Osteoblast (primary cell): ENCODE data around the gene ETS2. TPM values are rescaled to one million over a fixed set of nuclear protein-coding genes. Genes with fewer than 3 reads are reported as not detected.

Experiments
- DNase-seq: peaks from one replicate; pipeline ENCODE4 v3.0.0; 2011; ENCODE audit warnings: low spot score, mixed read lengths; ENCODE audit not compliant: insufficient read length; ENCODE audit errors: missing footprints
- H2AFZ ChIP-seq: 2 replicates; pipeline ENCODE4 v1.6.0; 2011; ENCODE audit warnings: mild to moderate bottlenecking, low read length
- H3K27ac ChIP-seq: 2 replicates; pipeline ENCODE4 v1.5.1; 2011; ENCODE audit warnings: mild to moderate bottlenecking, low read depth, low read length, moderate library complexity
- H3K27me3 ChIP-seq: 2 replicates; pipeline ENCODE4 v1.6.0; 2012; ENCODE audit warnings: mild to moderate bottlenecking, control low read depth, inconsistent platforms, low read length, moderate library complexity; ENCODE audit not compliant: insufficient read depth
- H3K36me3 ChIP-seq: 2 replicates; pipeline ENCODE4 v1.5.1; 2011; ENCODE audit warnings: mild to moderate bottlenecking, low read length, control low read depth, moderate library complexity; ENCODE audit not compliant: insufficient read depth
- H3K4me1 ChIP-seq: 2 replicates; pipeline ENCODE4 v1.5.1; 2011; ENCODE audit warnings: mild to moderate bottlenecking, low read length, control low read depth, moderate library complexity; ENCODE audit not compliant: insufficient read depth
- H3K4me2 ChIP-seq: 2 replicates; pipeline ENCODE4 v1.6.0; 2011; ENCODE audit warnings: mild to moderate bottlenecking, low read length; ENCODE audit not compliant: insufficient read depth
- H3K4me3 ChIP-seq: fragments of 200-600 bp; sonication (generic); 3 replicates; pipeline ENCODE4 v1.5.1; 2012; ENCODE audit warnings: mild to moderate bottlenecking, low read length, inconsistent platforms; ENCODE audit not compliant: insufficient read depth
- H3K79me2 ChIP-seq: 2 replicates; pipeline ENCODE4 v1.6.0; 2012; ENCODE audit warnings: mild to moderate bottlenecking, low read length, control low read depth, inconsistent platforms; ENCODE audit not compliant: insufficient read depth
- H3K9me3 ChIP-seq: 2 replicates; pipeline ENCODE4 v1.5.1; 2011; ENCODE audit warnings: low read depth, low read length, control low read depth
- H4K20me1 ChIP-seq: 2 replicates; pipeline ENCODE4 v1.6.0; 2012; ENCODE audit warnings: mild to moderate bottlenecking, low read length, control low read depth; ENCODE audit not compliant: insufficient read depth
- total RNA-seq: library from RNA; depleted of rRNA; stranded (reverse); fragments of >200 nt; gene quantifications from 2 replicates; pipeline ENCODE4 v1.2.3, GENCODE V29; 2012
- TF ChIP-seq, protein P1 (sequence below): IDR thresholded peaks from 2 replicates; pipeline ENCODE4 v1.5.1; 2011; ENCODE audit warnings: mild to moderate bottlenecking, low read depth, low read length, moderate library complexity; ENCODE audit errors: extremely low read depth

Gene ETS2
- total RNA-seq, 1 donor: 4.0 TPM

DNA sequence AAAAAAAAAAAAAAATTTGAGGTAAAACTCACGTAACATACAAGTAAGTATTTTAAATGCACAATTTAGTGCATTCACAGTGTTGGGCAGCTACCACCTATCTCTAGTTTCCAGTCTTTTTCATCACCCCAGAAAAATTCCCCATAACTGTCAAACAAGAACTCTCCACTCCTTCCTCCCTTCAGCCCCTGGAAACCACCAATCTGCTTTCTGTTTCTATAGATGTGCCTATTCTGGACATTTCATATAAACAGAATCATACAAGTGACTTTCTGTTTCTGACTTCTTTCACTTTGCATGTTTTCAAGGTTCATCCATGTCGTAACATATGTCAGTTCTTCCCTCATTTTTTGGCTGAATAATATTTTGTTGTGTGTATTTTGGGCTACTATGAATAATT, 24.9 kb upstream of the ETS2 start:
- no peak overlapping the region for H3K27ac ChIP-seq
- no peaks in the 10 kb centered on the region for H4K20me1 ChIP-seq
- TF ChIP-seq, protein P1, sequence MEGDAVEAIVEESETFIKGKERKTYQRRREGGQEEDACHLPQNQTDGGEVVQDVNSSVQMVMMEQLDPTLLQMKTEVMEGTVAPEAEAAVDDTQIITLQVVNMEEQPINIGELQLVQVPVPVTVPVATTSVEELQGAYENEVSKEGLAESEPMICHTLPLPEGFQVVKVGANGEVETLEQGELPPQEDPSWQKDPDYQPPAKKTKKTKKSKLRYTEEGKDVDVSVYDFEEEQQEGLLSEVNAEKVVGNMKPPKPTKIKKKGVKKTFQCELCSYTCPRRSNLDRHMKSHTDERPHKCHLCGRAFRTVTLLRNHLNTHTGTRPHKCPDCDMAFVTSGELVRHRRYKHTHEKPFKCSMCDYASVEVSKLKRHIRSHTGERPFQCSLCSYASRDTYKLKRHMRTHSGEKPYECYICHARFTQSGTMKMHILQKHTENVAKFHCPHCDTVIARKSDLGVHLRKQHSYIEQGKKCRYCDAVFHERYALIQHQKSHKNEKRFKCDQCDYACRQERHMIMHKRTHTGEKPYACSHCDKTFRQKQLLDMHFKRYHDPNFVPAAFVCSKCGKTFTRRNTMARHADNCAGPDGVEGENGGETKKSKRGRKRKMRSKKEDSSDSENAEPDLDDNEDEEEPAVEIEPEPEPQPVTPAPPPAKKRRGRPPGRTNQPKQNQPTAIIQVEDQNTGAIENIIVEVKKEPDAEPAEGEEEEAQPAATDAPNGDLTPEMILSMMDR: no peak
- H3K27me3 ChIP-seq: no peaks in the 10 kb centered on the region
- no peaks in the 10 kb centered on the region for H3K36me3 ChIP-seq
- H3K79me2 ChIP-seq: no peaks in the 10 kb centered on the region
- no peaks in the 10 kb centered on the region for H3K4me1 ChIP-seq
- DNase-seq: no peak
- no peak overlapping the region for H3K4me3 ChIP-seq
- H3K9me3 ChIP-seq: peaks cover 5% of the 10 kb centered on the region
- no peak overlapping the region for H3K4me2 ChIP-seq
- H2AFZ ChIP-seq: no peak overlapping the region

DNA sequence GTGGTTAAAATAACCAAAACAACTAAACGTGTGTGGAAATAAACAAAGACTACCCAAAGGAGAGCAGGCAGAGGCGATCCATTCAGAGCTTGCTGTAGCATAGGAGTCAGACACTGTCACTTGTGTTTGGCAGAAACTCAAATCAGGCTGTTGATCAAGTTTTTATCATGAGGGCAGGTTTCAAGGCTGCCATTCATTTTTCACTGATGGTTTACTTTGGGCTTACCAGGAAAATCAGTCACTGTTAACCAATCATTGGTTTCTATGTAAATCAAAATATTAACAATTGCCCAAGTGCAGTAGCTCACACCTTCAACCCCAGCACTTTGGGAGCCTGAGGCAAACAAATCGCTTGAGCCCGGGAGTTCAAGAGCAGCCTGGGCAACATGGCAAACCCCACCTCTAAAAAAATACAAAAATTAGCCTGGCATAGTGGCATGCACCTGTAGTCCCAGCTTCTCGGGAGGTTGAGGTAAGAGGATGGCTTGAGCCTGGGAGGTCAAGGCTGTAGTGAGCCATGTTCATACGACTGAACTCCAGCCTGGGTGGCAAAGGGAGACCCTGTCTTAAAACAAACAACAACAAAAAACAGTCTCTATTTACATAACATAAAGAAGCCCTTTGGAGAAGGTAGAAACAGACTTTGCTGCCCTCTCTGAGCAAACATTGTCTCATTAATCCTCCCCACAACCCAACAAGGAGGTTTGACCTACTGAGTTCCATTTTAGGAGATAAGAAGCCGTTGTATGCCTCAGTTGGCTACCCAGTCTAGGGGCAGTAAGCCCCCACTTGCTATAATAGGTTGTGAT, 21.1 kb upstream of the ETS2 start:
- H3K27ac ChIP-seq: no peak overlapping the region
- peaks cover 4% of the 10 kb centered on the region for H3K4me1 ChIP-seq
- H3K27me3 ChIP-seq: no peaks in the 10 kb centered on the region
- no peaks in the 10 kb centered on the region for H4K20me1 ChIP-seq
- DNase-seq: no peak
- H3K4me2 ChIP-seq: no peak overlapping the region
- TF ChIP-seq, protein P1: no peak
- H3K4me3 ChIP-seq: no peak overlapping the region
- H3K79me2 ChIP-seq: no peaks in the 10 kb centered on the region
- peaks cover 5% of the 10 kb centered on the region for H3K9me3 ChIP-seq
- no peak overlapping the region for H2AFZ ChIP-seq
- H3K36me3 ChIP-seq: no peaks in the 10 kb centered on the region

DNA sequence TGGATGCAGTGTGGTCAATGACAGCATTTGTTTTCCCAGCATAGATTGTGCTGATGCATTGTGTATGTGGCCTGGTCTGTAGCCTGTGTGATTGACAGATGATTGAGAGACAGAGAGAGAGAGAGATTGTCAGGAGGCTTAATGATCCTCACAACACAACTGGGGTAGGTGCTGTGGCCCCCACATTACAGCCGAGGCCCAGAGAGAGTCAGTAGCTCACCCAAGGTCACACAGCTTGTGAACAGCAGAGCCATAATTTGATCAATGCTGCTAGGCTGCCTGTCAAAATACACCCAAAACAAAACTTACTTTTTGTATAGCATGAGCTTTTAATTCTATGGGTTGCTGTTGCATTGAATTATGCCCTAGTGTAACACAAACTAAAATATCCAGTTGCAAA, 20.2 kb upstream of the ETS2 start:
- Histone ChIP-seq H2AFZ (no peak overlapping the region), H4K20me1 (no peaks in the 10 kb centered on the region), H3K4me3 (no peak overlapping the region), H3K36me3 (no peaks in the 10 kb centered on the region), H3K4me2 (no peak overlapping the region), H3K4me1 (peaks cover 4% of the 10 kb centered on the region), H3K27ac (no peak overlapping the region), H3K9me3 (peaks cover 5% of the 10 kb centered on the region), H3K27me3 (no peaks in the 10 kb centered on the region), H3K79me2 (no peaks in the 10 kb centered on the region)
- no peak for DNase-seq
- TF ChIP-seq, protein P1: no peak

DNA sequence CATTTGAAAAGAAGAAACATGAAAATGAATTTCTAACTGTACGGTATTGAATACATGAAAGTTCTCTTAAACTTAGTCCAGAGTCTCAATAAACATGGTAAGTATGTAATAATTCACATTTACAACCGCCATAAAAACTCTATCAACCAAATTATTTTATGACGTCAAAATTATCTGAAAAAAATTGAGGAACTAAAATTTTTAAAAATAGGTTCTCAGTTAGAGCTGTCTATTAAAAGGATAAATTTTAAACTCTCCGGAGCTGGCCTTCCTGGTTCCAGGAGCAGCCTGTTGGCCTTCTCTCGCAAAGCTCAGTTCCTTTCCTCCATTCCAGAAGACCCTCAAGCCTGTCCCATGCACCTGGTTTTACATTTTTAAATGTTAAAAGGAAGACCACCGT, 18.7 kb upstream of the ETS2 start:
- Histone ChIP-seq H3K36me3 (no peaks in the 10 kb centered on the region), H3K79me2 (no peaks in the 10 kb centered on the region), H3K4me3 (no peak overlapping the region), H3K4me2 (no peak overlapping the region), H2AFZ (no peak overlapping the region), H3K27me3 (no peaks in the 10 kb centered on the region), H3K4me1 (peaks cover 4% of the 10 kb centered on the region), H3K27ac (no peak overlapping the region), H4K20me1 (no peaks in the 10 kb centered on the region), H3K9me3 (peaks cover 3% of the 10 kb centered on the region)
- no peak for DNase-seq
- TF ChIP-seq, protein P1: no peak
